Measurements from ENCODE around the gene B3GAT1. TPM values are rescaled to one million over a fixed set of nuclear protein-coding genes. Genes with fewer than 3 reads are reported as not detected.

The B3GAT1 gene
- total RNA-seq, 1 experiment from 2014 or later, result 0.43 TPM

- Histone ChIP-seq H3K27me3 (no peaks in the 10 kb centered on the region), H3K9me3 (no peaks in the 10 kb centered on the region), H3K4me3 (no peak overlapping the region), H3K36me3 (no peaks in the 10 kb centered on the region)
- peak; percentile 51 for DNase-seq
Observed at GRCh38 chr11:134360050-134360835, 51.8 kb downstream of the B3GAT1 start.

- Histone ChIP-seq H3K36me3 (no peaks in the 10 kb centered on the region), H3K27me3 (no peaks in the 10 kb centered on the region), H3K9me3 (no peaks in the 10 kb centered on the region), H3K4me3 (no peak overlapping the region)
- no peak for DNase-seq
Observed at GRCh38 chr11:134359646-134360045, 52.4 kb downstream of the B3GAT1 start.

GRCh38 chr11:134358856-134359490 lies 53.1 kb downstream of the B3GAT1 start:
- Histone ChIP-seq H3K27me3 (no peaks in the 10 kb centered on the region; the same call in 1 of the 2 replicates), H3K36me3 (no peaks in the 10 kb centered on the region), H3K4me3 (no peak overlapping the region), H3K9me3 (no peaks in the 10 kb centered on the region)
- no peak for DNase-seq

- no peak overlapping the region for H3K4me3 ChIP-seq
- no peaks in the 10 kb centered on the region; the same call in 1 of the 2 replicates for H3K27me3 ChIP-seq
- H3K9me3 ChIP-seq, result no peaks in the 10 kb centered on the region
- DNase-seq, result no peak
- H3K36me3 ChIP-seq, result no peaks in the 10 kb centered on the region
Observed at GRCh38 chr11:134358165-134358855, 53.7 kb downstream of the B3GAT1 start.

- no peaks in the 10 kb centered on the region; the same call in 1 of the 2 replicates for H3K27me3 ChIP-seq
- H3K36me3 ChIP-seq, result no peaks in the 10 kb centered on the region
- H3K9me3 ChIP-seq, result no peaks in the 10 kb centered on the region
- H3K4me3 ChIP-seq, result no peak overlapping the region
- DNase-seq, result no peak
Observed at GRCh38 chr11:134357545-134357839, 54.5 kb downstream of the B3GAT1 start.

GRCh38 chr11:134356656-134357544 lies 55.1 kb downstream of the B3GAT1 start:
- no peaks in the 10 kb centered on the region for H3K9me3 ChIP-seq
- no peak for DNase-seq
- no peaks in the 10 kb centered on the region for H3K36me3 ChIP-seq
- no peaks in the 10 kb centered on the region; the same call in 1 of the 2 replicates for H3K27me3 ChIP-seq
- no peak overlapping the region for H3K4me3 ChIP-seq

- no peak for DNase-seq
- Histone ChIP-seq H3K4me3 (no peak overlapping the region), H3K9me3 (no peaks in the 10 kb centered on the region), H3K36me3 (no peaks in the 10 kb centered on the region), H3K27me3 (no peaks in the 10 kb centered on the region; the same call in 1 of the 2 replicates)
Observed at GRCh38 chr11:134355656-134356055, 56.4 kb downstream of the B3GAT1 start.

GRCh38 chr11:134355136-134355535 lies 56.9 kb downstream of the B3GAT1 start:
- Histone ChIP-seq H3K27me3 (no peaks in the 10 kb centered on the region; the same call in 1 of the 2 replicates), H3K9me3 (no peaks in the 10 kb centered on the region), H3K4me3 (no peak overlapping the region), H3K36me3 (no peaks in the 10 kb centered on the region)
- DNase-seq, result no peak

- no peaks in the 10 kb centered on the region; the same call in 1 of the 2 replicates for H3K27me3 ChIP-seq
- no peak for DNase-seq
- no peak overlapping the region for H3K4me3 ChIP-seq
- no peaks in the 10 kb centered on the region for H3K9me3 ChIP-seq
- H3K36me3 ChIP-seq, result no peaks in the 10 kb centered on the region
Observed at GRCh38 chr11:134352111-134352510, 59.9 kb downstream of the B3GAT1 start.

- no peaks in the 10 kb centered on the region for H3K36me3 ChIP-seq
- no peaks in the 10 kb centered on the region for H3K9me3 ChIP-seq
- no peak overlapping the region for H3K4me3 ChIP-seq
- no peaks in the 10 kb centered on the region; the same call in 1 of the 2 replicates for H3K27me3 ChIP-seq
- DNase-seq, result no peak
Observed at GRCh38 chr11:134350381-134350780, 61.7 kb downstream of the B3GAT1 start.

GRCh38 chr11:134349802-134350355 lies 62.2 kb downstream of the B3GAT1 start:
- Histone ChIP-seq H3K4me3 (no peak overlapping the region), H3K9me3 (no peaks in the 10 kb centered on the region), H3K36me3 (no peaks in the 10 kb centered on the region), H3K27me3 (no peaks in the 10 kb centered on the region; the same call in 1 of the 2 replicates)
- DNase-seq, result no peak

GRCh38 chr11:134349109-134349801 lies 62.8 kb downstream of the B3GAT1 start:
- Histone ChIP-seq H3K4me3 (no peak overlapping the region), H3K9me3 (no peaks in the 10 kb centered on the region), H3K36me3 (no peaks in the 10 kb centered on the region), H3K27me3 (no peaks in the 10 kb centered on the region; the same call in 1 of the 2 replicates)
- no peak for DNase-seq

GRCh38 chr11:134347441-134347840 lies 64.6 kb downstream of the B3GAT1 start:
- H3K4me3 ChIP-seq, result no peak overlapping the region
- no peaks in the 10 kb centered on the region for H3K27me3 ChIP-seq
- no peaks in the 10 kb centered on the region for H3K36me3 ChIP-seq
- H3K9me3 ChIP-seq, result no peaks in the 10 kb centered on the region
- DNase-seq, result no peak

GRCh38 chr11:134346976-134347350 lies 65.1 kb downstream of the B3GAT1 start:
- Histone ChIP-seq H3K4me3 (no peak overlapping the region), H3K9me3 (no peaks in the 10 kb centered on the region), H3K36me3 (no peaks in the 10 kb centered on the region), H3K27me3 (no peaks in the 10 kb centered on the region)
- no peak for DNase-seq

GRCh38 chr11:134346101-134346975 lies 65.7 kb downstream of the B3GAT1 start:
- Histone ChIP-seq H3K4me3 (no peak overlapping the region), H3K27me3 (no peaks in the 10 kb centered on the region), H3K36me3 (no peaks in the 10 kb centered on the region), H3K9me3 (no peaks in the 10 kb centered on the region)
- no peak for DNase-seq
